Gastroesophageal sphincter (tissue), 4 donors: ENCODE results near the gene MICAL3. TPM values are rescaled to one million over a fixed set of nuclear protein-coding genes. Genes with fewer than 3 reads are reported as not detected.
A peak's percentile ranks its signal among the peaks of the same experiment; 100 is the strongest.

Experiments used
- ATAC-seq: fragments of 150-250 bp; one replicate; pipeline ENCODE4 v1.9.1; 2016; ENCODE audit warnings: mild to moderate bottlenecking, moderate library complexity
- H3K27ac ChIP-seq, 4 donors: fragments of 200-600 bp; sonication (generic) in 3 of 4; 1 replicate in 3 of 4; 2 replicates in 1 of 4; pipeline ENCODE4 v1.5.1; 2016 to 2019
- H3K27me3 ChIP-seq: fragments of 200-600 bp; sonication (generic); one replicate; pipeline ENCODE4 v1.5.1; 2019
- H3K36me3 ChIP-seq, 2 donors: fragments of 200-600 bp; sonication (generic); one replicate each; pipeline ENCODE4 v1.5.1; 2019; ENCODE audit warnings: control low read depth in 1 of 2
- H3K4me1 ChIP-seq, 3 donors: fragments of 200-600 bp; sonication (generic); 1 replicate in 2 of 3; 2 replicates in 1 of 3; pipeline ENCODE4 v1.5.1; 2016 to 2019; ENCODE audit warnings: control low read depth in 2 of 3
- H3K4me3 ChIP-seq, 2 donors: fragments of 200-600 bp; sonication (generic); one replicate each; pipeline ENCODE4 v1.5.1; 2019; ENCODE audit warnings: mild to moderate bottlenecking in 1 of 2, moderate library complexity in 1 of 2
- H3K9me3 ChIP-seq, 3 donors: fragments of 200-600 bp; sonication (generic); one replicate each; pipeline ENCODE4 v1.5.1; 2017 to 2019; ENCODE audit warnings: control low read depth in 2 of 3
- EP300 ChIP-seq: sonication (generic); formaldehyde crosslinking; IDR thresholded peaks from one replicate; pipeline ENCODE4 v1.6.1; 2017; ENCODE audit warnings: antibody characterized with exemption, mild to moderate bottlenecking
- POLR2A ChIP-seq, 2 donors: fragments of 450-650 bp; IDR thresholded peaks; one replicate each; pipeline ENCODE4 v1.6.1; 2017; ENCODE audit warnings: antibody characterized with exemption in 2 of 2, mild to moderate bottlenecking in 2 of 2, moderate library complexity in 1 of 2
- POLR2AphosphoS5 ChIP-seq: sonication (generic); formaldehyde crosslinking; IDR thresholded peaks from one replicate; pipeline ENCODE4 v1.6.1; 2017; ENCODE audit warnings: antibody characterized with exemption
- WGBS, 2 donors: methylation state at CpG; one replicate each; pipeline ENCODE4 v1.1.5; 2018; ENCODE audit warnings: low coverage in 1 of 2; 5-methylcytosine and 5-hydroxymethylcytosine counted together
- total RNA-seq, 4 donors: library from RNA; depleted of rRNA; stranded (reverse); fragments of >200 nt; gene quantifications; one replicate each; pipeline ENCODE4 v1.1.0, GENCODE V29; 2016
- TF ChIP-seq, protein P1 (sequence below), 4 experiments: fragments of 200-600 bp in 2 of 4; fragments of 450-650 bp in 2 of 4; sonication (generic) in 1 of 4; IDR thresholded peaks; one replicate each; pipeline ENCODE4 v1.5.1; 2017 to 2019; ENCODE audit warnings: antibody characterized with exemption in 4 of 4, mild to moderate bottlenecking in 2 of 4, moderate library complexity in 2 of 4

MICAL3 gene
- total RNA-seq, 4 donors from 2014 or later = 37.3 to 120 (median 51.5) TPM

DNA sequence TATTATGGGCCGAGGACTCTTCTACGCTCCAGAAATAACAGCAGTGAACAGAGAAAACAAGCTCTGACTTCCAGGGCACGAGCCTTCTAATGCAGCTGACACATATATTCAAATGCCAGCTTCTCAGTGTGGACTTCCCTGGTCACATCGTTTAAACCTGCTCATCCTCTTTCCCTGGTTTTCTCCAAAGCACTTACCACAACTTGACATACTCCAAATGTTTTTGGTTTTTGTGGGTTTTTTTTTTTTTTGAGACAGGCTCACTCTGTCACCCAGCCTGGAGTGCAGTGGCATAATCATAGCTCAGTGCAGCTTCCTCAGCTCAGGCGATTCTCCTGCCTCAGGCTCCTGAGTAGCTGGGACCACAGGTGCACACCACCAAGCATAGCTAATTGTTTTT lies 105.5 kb downstream of the MICAL3 start:
- 60 to 77% methylated on average over 2 to 5 of the region's 5 CpGs for WGBS, 2 donors
- no peaks in the 10 kb centered on the region for H3K36me3 ChIP-seq
- peaks cover 5 to 85% (median 40%) of the 10 kb centered on the region in 3 donors for H3K4me1 ChIP-seq
- no peak for TF ChIP-seq POLR2AphosphoS5
- TF ChIP-seq, protein P1, sequence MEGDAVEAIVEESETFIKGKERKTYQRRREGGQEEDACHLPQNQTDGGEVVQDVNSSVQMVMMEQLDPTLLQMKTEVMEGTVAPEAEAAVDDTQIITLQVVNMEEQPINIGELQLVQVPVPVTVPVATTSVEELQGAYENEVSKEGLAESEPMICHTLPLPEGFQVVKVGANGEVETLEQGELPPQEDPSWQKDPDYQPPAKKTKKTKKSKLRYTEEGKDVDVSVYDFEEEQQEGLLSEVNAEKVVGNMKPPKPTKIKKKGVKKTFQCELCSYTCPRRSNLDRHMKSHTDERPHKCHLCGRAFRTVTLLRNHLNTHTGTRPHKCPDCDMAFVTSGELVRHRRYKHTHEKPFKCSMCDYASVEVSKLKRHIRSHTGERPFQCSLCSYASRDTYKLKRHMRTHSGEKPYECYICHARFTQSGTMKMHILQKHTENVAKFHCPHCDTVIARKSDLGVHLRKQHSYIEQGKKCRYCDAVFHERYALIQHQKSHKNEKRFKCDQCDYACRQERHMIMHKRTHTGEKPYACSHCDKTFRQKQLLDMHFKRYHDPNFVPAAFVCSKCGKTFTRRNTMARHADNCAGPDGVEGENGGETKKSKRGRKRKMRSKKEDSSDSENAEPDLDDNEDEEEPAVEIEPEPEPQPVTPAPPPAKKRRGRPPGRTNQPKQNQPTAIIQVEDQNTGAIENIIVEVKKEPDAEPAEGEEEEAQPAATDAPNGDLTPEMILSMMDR (IDR thresholded peaks at IDR 0.05) = no peak
- TF ChIP-seq POLR2A (IDR thresholded peaks at IDR 0.05) = no peak
- no peak for TF ChIP-seq EP300
- H3K4me3 ChIP-seq = no peak overlapping the region
- no peak for ATAC-seq
- H3K27me3 ChIP-seq = no peaks in the 10 kb centered on the region
- H3K9me3 ChIP-seq = no peaks in the 10 kb centered on the region
- H3K27ac ChIP-seq = peak overlapping the region in 2 of 4 donors; percentile 53 to 64

DNA sequence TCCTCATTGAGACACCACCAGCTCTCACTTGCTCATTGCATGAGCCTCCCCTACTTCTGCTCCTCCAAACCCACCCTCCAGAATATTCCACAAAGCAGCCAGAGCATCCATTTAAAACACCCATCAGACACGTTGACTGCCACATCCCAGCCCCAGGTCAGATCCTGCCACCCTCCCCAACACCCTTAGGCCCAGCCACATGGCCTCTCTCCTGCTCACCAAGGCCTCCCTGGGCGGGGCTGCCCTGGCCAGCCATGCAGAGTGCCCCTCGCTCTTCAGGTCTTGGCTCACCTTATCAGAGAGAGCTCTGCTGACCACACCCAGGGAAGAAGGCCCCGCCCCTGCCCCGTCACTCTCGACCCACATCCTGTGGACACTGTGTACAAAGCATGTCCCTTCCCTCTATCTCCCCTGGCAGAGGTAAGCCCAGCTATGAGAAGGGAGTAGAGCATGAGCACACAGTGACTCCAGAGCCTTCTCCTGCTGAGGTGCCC lies 106.8 kb downstream of the MICAL3 start:
- peak overlapping the region in 2 of 4 donors; percentile 14 to 20 for H3K27ac ChIP-seq
- TF ChIP-seq POLR2AphosphoS5 (no peak), EP300 (no peak), POLR2A (IDR thresholded peaks at IDR 0.05) (no peak)
- TF ChIP-seq, protein P1 (IDR thresholded peaks at IDR 0.05) = no peak
- no peaks in the 10 kb centered on the region for H3K27me3 ChIP-seq
- ATAC-seq = no peak
- no peaks in the 10 kb centered on the region for H3K9me3 ChIP-seq
- 92% methylated on average over 2 of the region's 6 CpGs; no CpG with 5 or more reads in 1 of the 2 donors for WGBS, 2 donors
- no peaks in the 10 kb centered on the region for H3K36me3 ChIP-seq
- H3K4me1 ChIP-seq = peaks cover 5 to 84% (median 27%) of the 10 kb centered on the region in 3 donors
- no peak overlapping the region for H3K4me3 ChIP-seq

DNA sequence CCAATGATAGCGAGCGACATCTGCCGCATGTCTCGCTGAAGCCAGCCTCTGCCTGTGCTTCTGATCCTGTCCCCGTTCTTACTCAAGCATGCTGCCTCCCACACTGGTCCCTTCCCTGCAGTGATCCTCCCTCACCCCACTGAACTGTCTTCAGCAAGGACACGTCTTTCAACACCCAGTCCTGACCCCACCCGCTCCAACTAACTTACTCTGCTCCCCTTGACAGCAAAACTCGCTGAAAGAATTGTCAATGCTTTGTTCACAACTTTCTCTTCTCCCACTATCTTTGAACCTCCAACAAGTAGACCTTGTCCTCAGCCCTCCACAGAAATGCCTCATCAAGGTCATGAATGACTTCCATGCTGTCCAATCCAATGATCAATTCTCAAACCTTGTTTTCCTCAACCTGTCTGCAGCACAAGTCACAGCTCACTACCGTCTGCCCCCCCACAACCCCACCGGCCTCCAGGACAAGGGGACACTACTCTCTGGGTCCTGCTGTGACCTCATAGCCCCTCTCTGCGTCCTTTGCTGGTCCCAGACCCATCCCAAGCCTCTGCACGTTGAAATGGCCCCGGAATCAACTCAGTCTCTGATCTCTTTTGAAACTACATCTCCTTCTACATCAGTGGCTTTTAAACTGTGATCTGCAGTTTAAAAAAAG lies 108.0 kb downstream of the MICAL3 start:
- Histone ChIP-seq H3K4me3 (no peak overlapping the region), H3K27ac (no peak overlapping the region), H3K36me3 (no peaks in the 10 kb centered on the region), H3K9me3 (no peaks in the 10 kb centered on the region), H3K27me3 (no peaks in the 10 kb centered on the region), H3K4me1 (peaks cover 6 to 82% (median 22%) of the 10 kb centered on the region in 3 donors)
- ATAC-seq = no peak
- TF ChIP-seq EP300 (no peak), POLR2A (IDR thresholded peaks at IDR 0.05) (no peak), POLR2AphosphoS5 (no peak)
- TF ChIP-seq, protein P1 (IDR thresholded peaks at IDR 0.05) = no peak
- WGBS, 2 donors = 77 to 82% methylated on average over 11 to 12 of the region's 13 CpGs

DNA sequence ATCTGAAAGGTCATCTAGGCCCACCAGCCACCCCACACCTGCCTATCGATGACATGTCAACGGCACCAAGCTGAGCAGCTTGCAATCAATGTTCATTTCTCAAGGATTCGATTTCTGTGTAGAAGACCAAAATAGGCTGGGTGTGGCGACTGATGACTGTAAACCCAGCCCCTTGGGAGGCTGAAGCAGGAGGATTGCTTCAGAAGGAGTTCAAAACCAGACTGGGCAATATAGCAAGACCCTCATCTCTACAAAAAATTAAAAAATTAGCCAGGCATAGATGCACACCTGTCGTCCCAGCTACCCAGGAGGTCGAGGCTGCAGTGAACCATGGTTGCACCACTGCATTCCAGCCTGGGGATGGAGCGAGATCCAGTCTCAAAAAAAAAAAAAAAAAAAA lies 108.7 kb downstream of the MICAL3 start:
- H3K27ac ChIP-seq = peak overlapping the region in 1 of 4 donors; percentile 82
- H3K4me3 ChIP-seq = no peak overlapping the region
- TF ChIP-seq EP300 (no peak), POLR2A (IDR thresholded peaks at IDR 0.05) (no peak), POLR2AphosphoS5 (no peak)
- TF ChIP-seq, protein P1 (IDR thresholded peaks at IDR 0.05) = no peak
- H3K9me3 ChIP-seq = no peaks in the 10 kb centered on the region
- H3K4me1 ChIP-seq = peaks cover 5 to 82% (median 26%) of the 10 kb centered on the region in 3 donors
- H3K36me3 ChIP-seq = no peaks in the 10 kb centered on the region
- WGBS, 2 donors = 91 to 100% methylated on average over 1 to 4 of the region's 7 CpGs
- ATAC-seq = no peak
- H3K27me3 ChIP-seq = no peaks in the 10 kb centered on the region

DNA sequence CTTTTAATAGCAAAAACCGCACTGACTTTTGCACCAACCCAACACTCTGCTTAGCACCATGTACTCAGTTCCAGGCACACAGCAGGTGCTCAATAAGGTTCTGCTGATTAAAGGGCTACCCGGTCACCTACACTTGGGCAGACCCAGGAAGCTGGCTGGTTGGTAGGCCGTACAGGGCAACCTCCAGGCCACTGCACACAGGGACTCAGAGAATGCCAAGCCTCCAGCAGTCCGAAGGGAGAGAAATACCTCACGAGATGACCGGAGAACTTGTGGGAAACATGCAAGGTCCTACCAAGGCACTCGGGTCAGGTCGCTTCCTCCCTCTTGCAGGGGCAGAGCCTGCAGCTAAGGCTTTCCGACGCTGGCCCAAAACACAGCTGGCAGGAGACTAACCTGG lies 109.2 kb downstream of the MICAL3 start:
- Histone ChIP-seq H3K27me3 (no peaks in the 10 kb centered on the region), H3K4me1 (peaks cover 6 to 82% (median 26%) of the 10 kb centered on the region in 3 donors), H3K27ac (peak overlapping the region in 1 of 4 donors; percentile 82), H3K9me3 (no peaks in the 10 kb centered on the region), H3K4me3 (no peak overlapping the region), H3K36me3 (no peaks in the 10 kb centered on the region)
- no peak for ATAC-seq
- TF ChIP-seq EP300 (no peak), POLR2A (IDR thresholded peaks at IDR 0.05) (no peak), POLR2AphosphoS5 (no peak)
- TF ChIP-seq, protein P1 (IDR thresholded peaks at IDR 0.05) = no peak
- WGBS, 2 donors = 100% methylated on average over 3 of the region's 10 CpGs; no CpG with 5 or more reads in 1 of the 2 donors
